Left lobe of liver (tissue), 2 donors: ENCODE measurements around the gene CADPS2. TPM values are rescaled to one million over a fixed set of nuclear protein-coding genes. Genes with fewer than 3 reads are reported as not detected.

Experiments
- ATAC-seq: fragments of 200-7000 bp; cut with Tn5 transposase; one replicate; pipeline ENCODE4 v1.9.1; 2020; ENCODE audit warnings: mild to moderate bottlenecking, moderate library complexity
- DNase-seq: peaks from one replicate; pipeline ENCODE4 v3.0.0-alpha.2; 2020; ENCODE audit warnings: low spot score
- total RNA-seq: library from RNA; stranded (reverse); gene quantifications from one replicate; pipeline ENCODE4 v1.2.1, GENCODE V29; 2021
- donor health status: DM: no; HTN: no; CAD: no; lungs with moderate emphysema.
- donor health status: DM: no; HTN: yes; CAD: no.

The CADPS2 gene
- total RNA-seq, 1 donor from 2014 or later: 13.2 TPM

DNA sequence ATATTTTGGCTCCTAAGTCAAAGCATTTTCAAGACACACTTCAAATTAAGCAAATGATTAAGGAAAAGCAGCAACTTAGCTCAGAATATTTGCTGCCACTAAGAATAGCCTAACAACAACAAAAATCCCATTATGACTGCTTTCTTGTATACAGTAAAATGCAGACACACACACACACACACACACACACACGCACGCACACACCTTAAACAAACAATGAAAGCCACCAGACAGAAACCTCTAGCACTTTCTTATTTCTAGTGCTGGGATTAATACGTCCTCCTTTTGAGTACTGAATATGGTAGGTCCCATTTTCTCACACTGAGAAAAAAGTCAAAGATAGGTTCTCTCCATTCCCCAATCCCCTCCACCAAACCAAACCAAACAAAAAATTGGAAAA is 558.3 kb downstream of the CADPS2 start:
- no peak for DNase-seq
- no peak for ATAC-seq

- DNase-seq (peak; percentile 63), ATAC-seq (peak; percentile 97)
These were observed 569.5 kb downstream of the CADPS2 start for GRCh38 chr7:122316467-122317388.

GRCh38 chr7:122315507-122316466 is 570.5 kb downstream of the CADPS2 start:
- ATAC-seq (no peak), DNase-seq (no peak)

DNA sequence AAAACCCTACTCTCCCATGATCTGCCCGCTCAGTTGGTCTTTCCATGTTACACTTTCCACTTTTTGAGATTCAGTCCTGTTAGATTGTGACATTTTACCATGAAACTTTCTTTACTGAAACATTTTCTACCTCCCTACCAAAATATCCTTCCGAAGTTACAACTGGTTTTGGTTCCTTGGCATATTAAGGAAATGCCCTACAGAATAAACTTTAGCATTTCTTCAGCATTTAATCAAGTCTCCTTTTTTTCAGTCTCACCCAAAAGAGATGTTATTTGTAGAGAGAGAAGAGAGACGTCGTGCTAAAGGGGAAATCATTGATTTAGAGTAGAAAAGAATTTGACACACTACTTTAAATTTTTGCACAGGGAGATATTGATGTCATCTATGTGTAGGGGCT is 572.0 kb downstream of the CADPS2 start:
- ATAC-seq (no peak), DNase-seq (no peak)

DNA sequence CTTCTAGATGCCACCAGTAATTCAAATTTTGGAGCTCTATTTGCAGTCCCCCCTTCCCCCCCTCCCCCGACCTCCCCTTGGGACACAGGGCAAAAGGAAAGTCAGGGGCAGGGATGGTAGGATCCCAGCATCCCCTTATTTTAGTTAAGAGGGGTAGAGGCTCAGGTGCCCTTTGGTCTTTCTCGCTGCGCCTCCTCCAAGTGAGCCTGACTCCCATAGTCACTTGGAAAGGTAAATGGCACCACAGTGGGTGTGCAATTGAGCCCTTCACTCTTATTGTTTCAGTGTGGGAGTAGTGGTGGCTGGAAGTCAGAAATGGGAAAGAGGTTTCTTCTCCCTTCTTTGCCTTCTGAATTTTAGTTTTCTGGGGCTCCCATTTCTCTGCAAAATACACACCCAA is 573.5 kb downstream of the CADPS2 start:
- no peak for ATAC-seq
- no peak for DNase-seq

DNA sequence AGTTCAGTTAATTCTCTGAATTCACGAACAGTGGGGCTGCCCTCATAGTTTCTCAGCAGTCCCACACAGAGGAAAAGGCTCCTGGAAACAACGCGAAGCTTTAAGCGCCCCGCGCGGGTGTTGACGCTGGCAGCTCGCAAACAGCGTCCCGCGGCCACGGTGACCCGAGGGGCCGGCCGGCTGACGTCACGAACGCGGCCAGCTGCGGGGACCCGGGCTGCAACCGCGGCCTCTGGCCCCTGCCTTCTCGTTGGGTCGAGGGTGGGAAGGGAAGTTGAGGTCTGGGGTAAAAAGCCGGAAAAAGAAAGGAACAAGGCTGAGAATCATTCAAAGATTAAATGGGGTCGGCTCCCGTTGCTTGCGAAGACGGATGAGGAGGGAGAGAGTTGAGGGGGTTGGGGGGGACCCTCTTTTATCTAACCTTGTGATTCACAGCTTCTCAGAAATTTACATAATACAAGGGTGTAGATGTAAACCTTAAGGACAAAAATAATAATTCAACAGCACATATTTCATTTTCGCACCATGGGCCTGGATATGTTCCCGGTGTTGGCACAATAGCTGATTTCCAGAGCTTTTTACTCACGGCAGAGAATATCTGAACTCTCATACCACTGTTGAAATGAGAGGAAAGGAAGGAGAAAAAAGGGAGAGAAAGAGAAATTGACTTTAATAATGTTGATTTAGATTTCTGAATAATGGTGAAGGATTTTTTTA is 574.4 kb downstream of the CADPS2 start:
- DNase-seq (no peak), ATAC-seq (no peak)

- ATAC-seq: no peak
These were observed 575.1 kb downstream of the CADPS2 start for GRCh38 chr7:122311050-122311700.

GRCh38 chr7:122310119-122311021 is 575.9 kb downstream of the CADPS2 start:
- ATAC-seq: peak; percentile 56
- DNase-seq: no peak

More at GRCh38 chr7:122311050-122311700, 575.1 kb downstream of the CADPS2 start:
- no peak for DNase-seq

- ATAC-seq (no peak), DNase-seq (no peak)
These were observed 576.8 kb downstream of the CADPS2 start for GRCh38 chr7:122309421-122309820.

GRCh38 chr7:122307228-122307621 is 579.0 kb downstream of the CADPS2 start:
- no peak for DNase-seq
- no peak for ATAC-seq

DNA sequence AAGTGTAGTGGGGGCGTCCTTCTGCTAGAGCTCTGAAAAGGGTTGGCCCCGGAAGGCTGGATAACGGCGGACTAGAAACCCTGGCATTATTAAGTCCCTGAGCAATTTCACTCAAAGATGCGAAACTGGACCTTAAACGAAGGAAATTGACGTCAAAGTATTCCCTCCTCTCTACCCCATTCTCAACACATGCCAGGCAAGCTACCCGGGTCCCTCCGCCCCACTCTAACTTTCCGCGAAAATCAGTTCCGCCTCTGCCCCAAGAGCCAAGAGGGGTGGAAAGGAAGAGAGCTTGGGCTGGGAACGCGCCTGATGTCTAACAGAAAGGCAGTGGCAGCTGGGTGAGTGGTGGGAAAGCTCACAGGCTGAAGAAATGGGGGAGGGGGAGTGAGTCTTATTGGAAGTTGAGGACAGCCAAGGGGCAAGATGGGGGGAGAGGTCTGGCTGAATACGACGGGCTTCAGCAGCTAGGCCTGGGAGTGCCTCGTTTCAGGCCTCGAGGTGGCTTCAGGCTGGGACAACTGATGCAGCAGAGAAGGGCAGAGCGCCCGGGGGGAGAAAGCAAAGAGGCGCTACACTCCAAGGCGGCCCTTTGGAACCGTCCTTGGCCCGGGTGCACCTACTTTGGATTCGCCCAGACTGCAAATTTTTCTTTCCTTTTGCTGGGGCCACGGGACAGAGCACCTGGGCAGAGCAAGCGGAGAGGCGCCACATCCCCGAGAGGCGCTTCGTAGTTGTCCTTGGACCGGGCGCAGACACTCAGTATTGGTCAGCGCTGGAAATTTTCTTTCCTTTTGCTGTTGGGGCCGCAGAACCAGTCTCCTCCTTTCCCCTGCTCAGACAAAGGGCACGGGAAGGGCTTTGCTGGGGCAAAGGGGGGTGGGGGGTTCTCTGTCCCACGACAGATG is 579.7 kb downstream of the CADPS2 start:
- DNase-seq (no peak), ATAC-seq (no peak)

GRCh38 chr7:122305475-122306319 is 580.6 kb downstream of the CADPS2 start:
- DNase-seq (no peak), ATAC-seq (no peak)

DNA sequence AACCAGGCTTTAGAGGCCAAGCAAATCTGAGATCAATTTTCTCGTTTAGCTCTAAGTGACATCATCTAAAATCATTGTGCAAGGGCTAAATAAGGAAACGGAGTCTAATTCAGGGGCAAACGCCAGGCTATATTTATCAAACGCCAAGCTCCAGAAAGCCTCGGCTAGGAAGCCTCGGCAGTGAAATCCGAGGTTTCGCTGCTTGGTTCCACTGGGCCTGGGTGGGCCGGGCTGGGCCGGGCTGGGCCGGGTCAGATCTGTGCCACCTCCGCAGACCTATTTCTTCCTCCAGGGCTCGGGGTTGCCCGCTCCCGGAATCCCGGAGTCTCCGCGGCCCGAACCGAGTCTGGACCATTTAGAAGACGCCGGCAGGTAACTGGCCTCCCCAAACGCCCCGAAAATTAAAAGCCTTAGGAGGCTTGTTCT is 581.3 kb downstream of the CADPS2 start:
- ATAC-seq: peak; percentile 53

DNA sequence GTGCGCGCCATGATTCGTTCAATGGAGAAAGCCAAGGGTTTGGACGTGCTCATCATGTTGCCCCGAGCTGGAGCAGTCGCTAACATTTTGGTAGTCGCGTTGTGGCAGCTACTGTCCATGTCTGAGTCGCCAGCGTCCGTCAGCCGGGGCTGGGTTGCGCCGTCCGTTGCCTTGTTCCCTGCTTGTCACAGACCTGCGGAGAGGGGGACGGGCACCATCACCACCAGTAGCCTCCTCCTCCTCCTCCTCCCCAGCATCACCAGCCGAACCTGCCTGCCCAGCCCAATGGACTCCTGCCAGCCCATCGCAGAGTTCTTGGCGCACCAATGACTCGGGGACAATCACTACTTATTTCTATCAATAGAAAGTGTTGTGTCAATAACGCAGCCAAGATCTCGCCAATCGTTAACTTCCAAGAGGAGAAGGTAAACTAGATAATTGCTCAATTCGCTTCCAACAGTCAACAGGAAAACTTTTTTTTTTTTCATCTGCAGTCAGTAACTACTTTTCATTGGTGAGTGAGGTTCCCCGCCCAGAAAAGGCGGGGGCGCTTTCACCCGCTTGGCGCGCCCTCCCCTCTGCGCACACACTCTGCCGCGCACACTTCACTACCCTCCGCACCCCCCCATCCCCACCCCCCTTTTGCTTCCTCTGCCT is 581.8 kb downstream of the CADPS2 start, which contains the start of gene FEZF1:
TSS of gene FEZF1 (minus strand) at position 432 of the 657 bp plus-strand sequence. CDS start at position 119, 313 bp downstream.
- DNase-seq (peak; percentile 74), ATAC-seq (peak; percentile 86)

More for the DNA sequence above, 581.3 kb downstream of the CADPS2 start:
- no peak for DNase-seq

GRCh38 chr7:122303531-122304318 is 582.5 kb downstream of the CADPS2 start:
- no peak for DNase-seq

More at GRCh38 chr7:122303531-122304318, 582.5 kb downstream of the CADPS2 start:
- ATAC-seq: no peak
